HepG2 (cell line): ENCODE results near the gene MPV17L2. TPM values are rescaled to one million over a fixed set of nuclear protein-coding genes. Genes with fewer than 3 reads are reported as not detected.

Experiments
- ARID4A ChIP-seq: sonication (generic); formaldehyde crosslinking; IDR thresholded peaks from 2 replicates; pipeline ENCODE4 v1.5.0; 2020; ENCODE audit warnings: mild to moderate bottlenecking, missing genetic modification reagents, borderline replicate concordance
- CSRNP1 ChIP-seq: sonication (generic); formaldehyde crosslinking; IDR thresholded peaks from 2 replicates; pipeline ENCODE4 v1.8.1; 2023; ENCODE audit warnings: mild to moderate bottlenecking, missing genetic modification reagents
- KAT2B ChIP-seq: fragments of 150-350 bp; IDR thresholded peaks from 2 replicates; pipeline ENCODE4 v1.6.1; 2014; ENCODE audit warnings: low read depth, low read length, borderline replicate concordance
- MZF1 ChIP-seq: sonication (generic); formaldehyde crosslinking; IDR thresholded peaks from 2 replicates; pipeline ENCODE4 v1.8.1; 2023; ENCODE audit warnings: mild to moderate bottlenecking, missing genetic modification reagents, borderline replicate concordance
- NFAT5 ChIP-seq: sonication (generic); formaldehyde crosslinking; IDR thresholded peaks from 2 replicates; pipeline ENCODE4 v1.4.0; 2020; ENCODE audit warnings: missing genetic modification reagents
- SNAPC5 ChIP-seq: sonication (generic); formaldehyde crosslinking; IDR thresholded peaks from 2 replicates; pipeline ENCODE4 v1.8.1; 2023; ENCODE audit warnings: mild to moderate bottlenecking, missing genetic modification reagents, borderline replicate concordance
- STAT6 ChIP-seq: sonication (generic); formaldehyde crosslinking; IDR thresholded peaks from 2 replicates; pipeline ENCODE4 v1.4.0; 2020; ENCODE audit warnings: missing genetic modification reagents, mild to moderate bottlenecking, borderline replicate concordance
- TEAD2 ChIP-seq: sonication (generic); formaldehyde crosslinking; IDR thresholded peaks from 2 replicates; pipeline ENCODE4 v1.9.0; 2021; ENCODE audit warnings: missing genetic modification reagents
- XRCC5 ChIP-seq: fragments of 200-400 bp; formaldehyde crosslinking; optimal IDR thresholded peaks from 2 replicates; pipeline ENCODE3; 2017; ENCODE audit warnings: mild to moderate bottlenecking, low read length
- ZFAT ChIP-seq: sonication (generic); formaldehyde crosslinking; conservative IDR thresholded peaks from 2 replicates; pipeline ENCODE4 v1.8.1; 2023; ENCODE audit warnings: missing genetic modification reagents, inconsistent platforms
- ZKSCAN8 ChIP-seq: IDR thresholded peaks from 2 replicates; pipeline ENCODE4 v1.6.1; 2016; ENCODE audit warnings: borderline replicate concordance, missing genetic modification reagents, missing compliant biosample characterization
- ZNF589 ChIP-seq: sonication (generic); formaldehyde crosslinking; conservative IDR thresholded peaks from 2 replicates; pipeline ENCODE4 v1.8.0; 2022; ENCODE audit warnings: mild to moderate bottlenecking, moderate library complexity, missing genetic modification reagents
- ZNF660 ChIP-seq: sonication (generic); formaldehyde crosslinking; IDR thresholded peaks from 2 replicates; pipeline ENCODE4 v1.5.1; 2020; ENCODE audit warnings: mild to moderate bottlenecking, low read depth, missing genetic modification reagents, borderline replicate concordance
- ZNF782 ChIP-seq: sonication (generic); formaldehyde crosslinking; IDR thresholded peaks from 2 replicates; pipeline ENCODE4 v1.4.0; 2020; ENCODE audit warnings: missing genetic modification reagents, mild to moderate bottlenecking, borderline replicate concordance
- polyA plus RNA-seq, 8 experiments: library from polyadenylated mRNA; depleted of rRNA in 3 of 8; stranded (reverse) in 7 of 8; unstranded in 1 of 8; fragments of >200 nt; fragmentation: Illumina TruSeq in 4 of 8; extraction: Trizol in 4 of 8; gene quantifications; 2 replicates each; pipeline versions ENCODE4 v1.2.1 to v1.2.3, GENCODE V29; 2011 to 2016; ENCODE audit warnings: low read depth in 4 of 8, missing spikeins in 1 of 8, mixed read lengths in 1 of 8; ENCODE audit not compliant: insufficient read depth in 1 of 8
- total RNA-seq, 5 experiments: library from RNA; depleted of rRNA; stranded (reverse); fragments of >200 nt; fragmentation: Illumina TruSeq; extraction: Trizol; gene quantifications; 2 replicates each; pipeline ENCODE4 v1.2.3, GENCODE V29; 2016; ENCODE audit warnings: low read depth in 1 of 5

MPV17L2 gene
- total and polyA plus RNA-seq, 2 of the 13 experiments (the other 11 are each of a cell fraction or from before 2014, with no cell fraction given): 13.6 to 16.7 TPM

GRCh38 chr19:18156841-18157464 is 36.1 kb upstream of the MPV17L2 start (continued):
- no peak for TF ChIP-seq NFAT5 (CRISPR knock-in tag)
- no peak for TF ChIP-seq ZNF589 (CRISPR knock-in tag)
- no peak for TF ChIP-seq ZKSCAN8 (CRISPR knock-in tag)
- TF ChIP-seq SNAPC5 (CRISPR knock-in tag): no peak
- no peak for TF ChIP-seq STAT6 (CRISPR knock-in tag)
- no peak for TF ChIP-seq KAT2B
- TF ChIP-seq ZNF782 (CRISPR knock-in tag): no peak
- TF ChIP-seq CSRNP1 (CRISPR knock-in tag): no peak
- no peak for TF ChIP-seq MZF1 (CRISPR knock-in tag)
- no peak for TF ChIP-seq ZNF660 (CRISPR knock-in tag)
- TF ChIP-seq XRCC5: no peak
- TF ChIP-seq ZFAT: no peak
- no peak for TF ChIP-seq TEAD2 (CRISPR knock-in tag)
- TF ChIP-seq ARID4A (CRISPR knock-in tag): peak; percentile 38; the same call in 1 of the 2 replicates
